NCI-H69 (cell line): ENCODE measurements around the gene HSPA1L.

Experiments
- DNase-seq: peaks from one replicate; lab custom pipeline; 2025; lab: John Stamatoyannopoulos, UW

The HSPA1L gene

DNA sequence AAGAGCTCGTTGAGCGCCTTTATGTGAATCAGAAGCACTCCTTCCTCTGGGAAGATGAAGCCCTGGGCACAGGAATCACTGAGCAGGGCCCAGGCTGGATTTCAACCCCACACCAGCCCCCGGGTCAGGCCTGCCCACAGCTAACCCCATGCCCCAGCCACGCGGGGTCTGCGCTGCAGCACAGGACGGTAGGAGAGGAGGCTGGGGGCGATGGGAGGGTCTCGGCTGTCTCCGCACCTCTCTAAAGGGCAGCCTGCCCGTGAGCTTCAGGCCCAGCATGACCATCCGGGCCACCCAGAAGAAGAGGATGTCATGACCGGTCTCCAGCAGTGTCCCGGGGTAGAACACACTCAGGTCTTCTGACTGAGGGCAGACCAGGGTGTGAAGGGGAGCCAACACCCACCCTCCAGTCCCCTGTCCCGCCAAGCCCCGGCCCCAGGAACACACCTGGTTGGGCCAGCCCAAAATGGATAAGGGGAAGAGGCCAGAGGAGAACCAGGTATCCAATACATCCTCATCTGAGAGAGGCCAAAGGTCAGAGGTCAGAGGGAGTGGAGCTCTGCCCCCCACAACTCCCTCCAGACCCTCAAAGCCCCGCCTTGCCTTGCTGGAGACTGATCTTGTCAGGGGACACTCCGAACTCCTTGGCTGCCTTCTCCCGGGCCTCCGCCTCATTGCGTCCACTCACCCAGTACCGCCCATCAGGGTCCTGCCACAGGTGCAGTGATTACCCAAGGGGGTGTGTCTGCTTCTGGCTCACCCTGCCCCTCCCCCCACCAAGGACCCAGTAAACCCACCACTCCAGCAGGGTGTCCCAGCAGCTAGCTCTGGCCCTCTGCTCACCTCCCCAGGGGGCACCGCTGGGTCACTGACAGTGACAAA, 33.6 kb downstream of the HSPA1L start:
- no peak for DNase-seq

DNA sequence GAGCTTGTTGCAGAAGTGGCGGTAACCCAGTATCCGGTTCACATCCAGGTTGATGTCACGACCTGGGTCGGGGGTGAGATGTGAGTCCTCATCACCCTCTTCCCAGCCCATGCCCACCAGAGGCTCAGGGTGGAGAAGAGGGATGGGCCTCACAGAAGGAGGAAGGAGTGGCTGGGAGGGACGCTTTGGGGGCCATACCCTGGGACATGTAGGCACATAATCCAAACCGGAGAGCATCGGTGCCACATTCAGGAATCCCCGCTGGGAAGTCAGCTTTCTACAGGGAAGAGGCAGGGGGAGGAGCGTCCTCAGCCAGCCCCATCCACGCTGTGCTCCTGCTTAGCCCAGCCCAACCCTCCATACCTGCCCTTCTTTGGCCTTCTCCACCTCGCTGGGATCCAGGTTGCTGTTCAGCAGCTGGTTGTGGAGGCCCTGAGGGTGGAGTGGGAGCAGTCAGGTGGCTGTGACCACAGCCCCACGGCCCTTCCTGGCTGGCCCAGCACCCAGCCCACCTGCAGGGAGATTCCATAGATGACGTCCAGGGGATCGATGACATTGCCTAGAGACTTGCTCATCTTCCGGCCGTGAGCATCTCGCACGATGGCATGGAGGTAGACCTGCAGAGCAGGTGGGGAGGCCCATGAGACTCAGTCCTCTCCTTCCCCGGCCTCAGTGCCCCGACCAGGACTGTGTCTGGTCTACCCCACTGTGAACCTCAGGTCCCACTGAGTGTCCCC, 34.4 kb downstream of the HSPA1L start:
- DNase-seq, result no peak

DNA sequence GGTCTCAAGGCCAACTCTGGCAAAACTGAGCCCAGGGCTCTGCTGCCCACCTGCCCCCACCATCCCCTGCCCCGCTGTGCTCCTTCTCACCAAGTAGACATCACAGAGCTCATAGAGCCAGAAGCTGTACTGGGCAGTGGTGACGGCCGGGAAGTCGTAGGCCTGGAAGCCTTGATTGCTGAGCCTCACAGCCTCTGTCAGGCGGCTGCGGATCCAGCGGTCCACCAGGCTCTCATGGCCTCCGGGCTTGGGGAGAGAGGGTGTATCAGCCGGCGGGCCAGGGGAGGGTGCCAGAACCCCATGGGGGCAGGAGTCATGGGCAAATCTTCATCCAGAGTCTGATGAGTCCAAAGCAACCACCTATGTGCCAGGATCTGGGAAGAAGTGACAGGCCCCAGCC, 35.2 kb downstream of the HSPA1L start:
- DNase-seq, result no peak

DNA sequence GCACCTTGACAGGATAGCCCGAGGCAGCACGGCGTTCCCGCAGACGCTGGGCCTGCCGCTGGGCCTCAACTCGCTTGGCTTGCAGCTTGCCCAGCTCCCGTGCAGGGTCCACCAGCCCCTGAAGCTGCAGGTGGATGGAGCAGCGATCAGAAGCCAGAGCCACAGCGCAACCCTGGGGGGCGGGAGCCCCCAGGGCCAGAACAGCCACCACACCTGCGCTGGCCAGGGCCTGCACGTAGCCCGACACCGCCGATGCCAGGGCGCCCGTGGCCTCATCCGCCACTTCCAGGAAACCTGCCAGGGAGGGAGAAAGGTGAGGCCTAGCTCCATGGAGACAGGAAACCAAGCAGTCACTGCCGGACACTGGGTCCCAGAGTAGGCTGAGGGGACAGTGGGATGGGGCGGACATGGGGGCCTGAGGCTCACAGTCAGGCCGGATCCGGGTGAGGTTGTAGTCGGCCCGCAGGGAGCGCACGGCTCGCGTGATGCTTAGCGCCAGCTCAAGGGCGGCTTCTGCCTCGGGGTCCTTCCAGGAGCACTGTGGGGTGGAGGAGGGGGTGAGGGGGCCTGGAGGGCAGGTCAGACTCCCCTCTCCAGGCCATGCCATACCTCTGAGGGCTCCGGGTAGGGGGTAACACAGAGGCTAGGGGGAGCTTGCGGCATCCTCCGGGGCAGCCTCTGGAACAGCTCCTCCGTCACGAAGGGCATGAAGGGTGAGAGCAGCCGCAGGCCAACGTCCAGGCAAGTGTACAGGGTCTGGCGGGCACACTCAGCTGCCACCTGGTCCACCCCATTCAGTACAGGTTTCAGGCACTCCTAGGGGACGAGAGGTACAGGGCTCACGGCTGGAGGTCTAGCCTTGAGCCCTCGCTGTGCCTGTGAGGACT, 35.8 kb downstream of the HSPA1L start:
- DNase-seq, result no peak

DNA sequence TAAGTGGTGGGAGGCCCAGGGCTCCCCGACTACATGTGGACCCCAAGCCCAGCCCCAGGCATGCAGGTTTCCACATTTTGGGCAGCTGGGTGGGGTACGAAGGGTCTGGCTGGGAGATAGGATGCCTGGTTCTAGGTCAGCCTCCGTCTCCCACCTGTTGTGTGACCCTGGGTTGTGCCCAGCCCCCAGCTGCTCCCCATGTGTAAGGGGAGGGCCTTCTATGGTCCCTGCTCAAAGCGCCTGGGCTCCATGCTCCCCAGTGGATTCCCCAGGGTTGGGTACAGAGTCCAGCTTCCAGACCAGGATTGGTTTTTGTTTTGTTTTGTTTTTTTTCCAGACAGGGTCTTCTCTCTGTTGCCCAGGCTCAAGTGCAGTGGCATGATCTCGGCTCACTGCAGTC, 36.9 kb downstream of the HSPA1L start:
- no peak for DNase-seq

DNA sequence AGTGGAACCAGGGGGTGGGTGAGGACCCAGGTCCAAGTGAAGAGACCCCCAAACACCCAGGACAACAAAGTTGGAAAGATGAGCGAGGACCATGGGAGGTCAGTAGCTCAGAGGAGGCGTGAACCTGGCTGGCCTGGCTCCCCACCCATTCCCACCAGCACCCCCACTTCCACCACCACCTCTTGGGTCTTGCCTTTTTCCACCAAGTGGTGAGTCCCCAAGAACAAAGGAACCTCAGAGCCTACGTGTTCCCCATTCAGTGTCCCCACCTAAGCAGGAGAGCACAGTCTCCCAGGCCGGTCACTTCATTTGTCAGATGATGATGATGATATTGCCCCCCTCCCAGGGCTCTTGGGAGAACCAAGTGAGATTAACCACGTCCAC, 37.4 kb downstream of the HSPA1L start:
- no peak for DNase-seq

DNA sequence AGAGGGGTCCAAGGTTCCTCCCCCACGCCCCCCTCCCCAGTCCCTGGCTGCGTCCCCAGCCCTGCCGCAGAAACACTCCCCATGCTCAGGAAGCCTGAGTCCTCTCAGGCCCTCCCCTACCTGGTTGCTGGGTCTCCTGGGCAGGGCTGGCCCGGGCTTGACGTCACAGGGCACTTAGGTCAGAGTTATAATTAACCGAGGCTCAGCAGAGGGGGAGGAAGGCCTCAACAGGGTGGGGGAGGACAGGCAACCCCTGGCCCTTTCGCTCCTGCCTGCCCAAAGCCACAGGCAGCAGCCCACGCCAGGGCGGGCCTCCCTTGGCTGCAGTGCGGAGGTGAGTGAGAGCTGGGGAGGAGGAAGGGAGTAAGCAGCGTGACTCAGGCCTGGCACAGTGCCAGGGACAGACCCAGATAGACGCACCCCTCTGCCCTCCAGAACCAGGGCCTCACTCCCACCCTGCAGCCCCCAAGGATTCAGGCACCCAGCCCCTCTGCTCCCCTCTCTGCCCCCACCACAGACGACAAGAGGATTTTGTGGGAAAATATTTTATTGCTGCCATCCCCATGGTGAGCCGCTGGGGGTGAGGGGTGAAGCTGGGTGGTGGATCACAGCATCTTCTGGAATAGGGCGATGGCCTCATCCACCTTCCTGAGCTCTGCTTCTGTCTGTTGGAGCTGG, 38.0 kb downstream of the HSPA1L start, which contains the start of gene VWA7:
Gene VWA7 (minus strand): TSS at position 340 of the 678 bp plus-strand sequence. CDS start 549 bp downstream, outside the sequence.
- peak; percentile 85 for DNase-seq

DNA sequence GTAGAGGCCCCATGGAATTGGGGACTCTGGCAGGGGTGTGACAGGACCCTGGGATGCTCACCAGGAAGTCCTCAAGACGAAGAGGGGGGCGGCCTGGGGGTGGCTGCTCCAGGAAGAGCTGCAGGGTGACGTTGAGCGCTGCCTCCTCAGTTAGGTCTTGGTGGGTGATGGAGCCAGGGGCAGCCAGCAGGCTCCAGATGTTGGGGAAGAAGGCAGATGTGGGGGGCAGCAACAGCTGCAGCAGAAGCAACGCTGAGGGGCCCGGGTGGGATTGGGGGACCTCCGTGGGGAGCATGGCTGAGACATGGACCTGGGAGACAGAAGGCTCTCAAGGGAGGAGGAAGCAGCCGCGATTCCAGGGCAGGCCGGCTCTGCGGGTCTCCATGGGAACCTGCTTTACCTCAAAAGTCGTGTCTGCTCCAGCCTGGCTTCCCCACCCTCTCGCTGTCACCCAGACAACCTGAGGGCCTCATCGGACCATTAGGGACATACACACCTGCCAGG, 38.5 kb downstream of the HSPA1L start:
- peak; percentile 80 for DNase-seq

DNA sequence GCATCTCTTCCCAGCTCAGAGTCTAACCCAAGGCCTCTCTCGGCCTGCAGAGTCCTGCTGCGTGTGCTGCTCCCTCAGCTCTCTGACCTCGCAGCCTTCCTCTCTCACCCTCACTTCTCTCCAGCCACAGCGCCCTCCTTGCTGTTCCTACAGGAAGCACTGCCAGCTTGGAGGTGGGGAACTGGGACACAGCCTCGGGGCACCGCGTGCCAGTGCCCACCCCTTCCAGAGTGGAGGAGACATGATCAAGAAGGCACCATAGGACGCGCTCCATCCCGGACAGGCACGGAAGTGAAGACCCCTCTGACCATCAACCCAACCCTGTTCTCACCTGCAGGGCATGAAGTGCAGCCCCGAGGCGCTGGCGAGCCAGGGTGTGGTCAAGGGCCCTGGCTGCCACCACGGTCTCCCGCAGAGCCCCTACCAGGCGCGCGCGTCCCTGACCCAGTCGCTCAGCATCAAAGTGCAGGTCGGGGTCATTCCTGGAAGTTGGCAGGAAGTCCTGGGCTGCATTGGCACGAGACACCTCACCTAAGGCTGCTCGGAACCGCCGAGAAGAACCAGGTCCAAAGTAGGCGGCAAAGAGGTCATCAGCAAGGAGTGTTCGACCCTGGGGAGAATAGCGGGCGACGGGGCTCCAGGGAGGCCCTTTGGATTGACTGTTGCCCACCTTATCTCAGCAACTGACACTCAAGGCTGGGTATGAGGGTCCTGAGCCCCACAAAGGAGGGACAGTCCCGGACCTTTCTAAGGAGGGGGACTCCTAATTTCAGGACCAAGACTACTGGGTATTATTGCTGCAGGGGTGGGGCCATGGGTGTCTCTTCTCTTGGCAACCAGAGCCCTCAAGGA, 39.2 kb downstream of the HSPA1L start:
- no peak for DNase-seq

DNA sequence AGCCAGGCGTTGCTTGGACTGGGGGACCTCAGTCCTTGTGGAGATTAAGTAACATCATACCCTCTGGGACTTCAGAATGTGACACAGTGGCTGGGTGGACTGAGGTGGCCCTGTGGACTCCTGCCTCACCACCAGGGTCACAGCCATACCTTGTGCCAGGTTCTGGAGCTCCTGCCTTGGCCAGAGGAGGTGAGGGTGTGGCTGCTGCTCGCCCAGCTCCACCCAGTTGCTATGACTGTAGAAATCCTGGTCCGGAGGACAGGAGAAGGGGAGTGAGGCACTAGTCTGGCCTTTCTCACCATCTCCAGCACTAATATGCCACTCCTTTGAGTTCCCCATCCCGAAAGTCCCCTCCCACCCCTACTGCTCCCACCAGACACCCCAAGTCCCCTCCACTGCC, 39.9 kb downstream of the HSPA1L start:
- no peak for DNase-seq

DNA sequence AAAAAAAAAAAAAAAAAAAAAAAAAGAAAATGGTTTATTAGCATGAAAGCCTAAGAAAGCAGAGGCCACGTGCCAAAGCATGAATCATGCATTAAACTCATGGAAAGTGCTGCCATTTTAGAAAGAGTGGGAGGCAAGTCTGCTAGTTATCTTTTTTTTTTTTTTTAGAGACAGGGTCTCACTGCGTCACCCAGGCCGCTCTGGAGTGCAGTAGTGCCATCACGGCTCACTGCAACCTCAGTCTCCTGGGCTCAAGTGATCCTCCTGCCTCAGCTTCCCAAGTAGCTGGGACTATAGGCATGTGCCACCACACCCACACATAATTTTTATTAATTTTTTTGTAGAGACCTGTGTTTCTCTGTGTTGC, 43.1 kb downstream of the HSPA1L start:
- no peak for DNase-seq

DNA sequence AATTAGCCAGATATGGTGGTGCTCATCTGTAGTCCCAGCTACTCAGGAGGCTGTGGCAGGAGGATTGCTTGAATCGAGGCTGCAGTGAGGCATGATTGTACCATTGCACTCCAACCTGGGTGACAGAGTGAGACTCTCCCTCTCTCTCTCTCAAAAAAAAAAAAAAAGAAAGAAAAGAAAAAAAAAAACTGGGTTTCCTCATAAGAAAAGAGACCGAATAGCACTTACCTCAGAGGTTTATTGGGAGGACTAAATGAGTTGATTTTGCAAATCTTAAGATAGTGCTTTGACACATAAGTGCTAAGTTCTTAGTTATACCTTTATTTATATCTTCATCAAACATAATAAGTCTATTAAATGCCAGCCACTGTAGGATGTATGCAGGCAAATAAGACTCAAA, 44.2 kb downstream of the HSPA1L start:
- DNase-seq, result no peak

DNA sequence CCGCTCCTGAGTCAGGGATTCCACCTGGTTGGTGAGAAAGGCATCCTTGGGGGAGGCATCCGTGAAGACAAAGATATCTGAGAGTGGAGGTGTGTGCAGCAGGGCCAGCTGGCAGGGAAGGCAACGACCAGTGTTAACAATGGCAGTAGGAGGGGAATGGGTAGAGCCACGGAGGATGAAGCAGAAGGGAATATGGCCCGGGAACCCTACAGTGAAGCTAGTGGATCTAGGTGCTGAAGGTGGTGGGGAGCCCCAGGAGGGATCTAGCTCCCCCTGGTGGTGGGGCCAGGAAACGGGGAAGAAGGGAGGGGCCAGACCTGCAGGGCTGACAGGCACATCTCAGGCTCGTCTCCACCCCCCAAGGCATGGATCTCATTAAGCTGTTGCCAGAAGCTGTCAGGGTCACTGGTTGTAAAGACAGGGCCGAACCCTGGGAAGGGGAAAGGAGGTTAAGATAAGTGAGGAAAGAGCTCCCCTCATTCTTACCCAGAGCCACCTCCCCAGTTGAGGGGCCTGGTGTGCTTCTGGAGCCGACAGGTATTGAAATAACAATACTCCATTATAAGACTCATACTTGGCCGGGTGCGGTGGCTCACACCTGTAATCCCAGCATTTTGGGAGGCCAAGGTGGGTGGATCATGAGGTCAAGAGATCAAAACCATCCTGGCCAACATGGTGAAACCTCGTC, 45.3 kb downstream of the HSPA1L start:
- DNase-seq, result peak; percentile 82

DNA sequence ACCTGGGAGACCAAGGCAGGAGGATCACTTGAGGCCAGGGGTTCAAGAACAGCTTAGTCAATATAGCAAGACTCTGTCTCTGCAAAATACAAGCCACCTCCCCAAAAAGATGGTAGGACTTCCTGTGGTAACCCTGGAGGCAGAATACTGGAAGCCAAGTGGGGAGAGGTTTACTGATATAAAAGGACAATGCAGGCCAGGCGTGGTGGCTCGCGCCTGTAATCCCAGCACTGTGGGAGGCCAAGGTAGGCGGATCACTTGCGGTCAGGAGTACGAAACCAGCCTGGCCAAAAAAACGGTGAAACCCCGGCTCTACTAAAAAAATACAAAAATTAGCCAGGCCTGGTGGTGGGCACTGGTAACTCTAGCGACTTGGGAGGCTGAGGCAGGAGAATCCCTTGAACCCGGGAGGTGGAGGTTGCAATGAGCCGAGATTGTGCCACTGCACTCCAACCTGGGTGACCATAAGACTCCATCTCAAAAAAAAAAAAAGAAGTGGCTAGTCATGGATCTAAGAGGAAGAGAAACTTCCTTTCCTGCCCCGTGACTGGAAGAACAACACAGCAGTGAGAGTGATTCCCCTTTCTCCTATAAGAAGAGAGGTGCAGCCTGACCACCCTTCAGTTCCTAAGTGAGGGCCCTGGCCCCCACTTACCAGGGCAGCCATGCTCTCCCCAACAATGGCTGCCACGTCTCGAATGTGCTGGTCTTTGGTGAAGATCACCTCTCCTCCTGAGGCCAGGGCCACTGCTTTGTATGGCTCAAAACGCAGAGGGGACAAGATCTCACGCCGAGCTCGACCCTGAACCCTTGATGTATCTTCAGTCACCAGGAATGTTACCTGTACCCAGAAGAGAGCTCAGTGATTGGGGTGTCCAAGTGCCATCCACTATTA, 46.5 kb downstream of the HSPA1L start:
- DNase-seq, result no peak

DNA sequence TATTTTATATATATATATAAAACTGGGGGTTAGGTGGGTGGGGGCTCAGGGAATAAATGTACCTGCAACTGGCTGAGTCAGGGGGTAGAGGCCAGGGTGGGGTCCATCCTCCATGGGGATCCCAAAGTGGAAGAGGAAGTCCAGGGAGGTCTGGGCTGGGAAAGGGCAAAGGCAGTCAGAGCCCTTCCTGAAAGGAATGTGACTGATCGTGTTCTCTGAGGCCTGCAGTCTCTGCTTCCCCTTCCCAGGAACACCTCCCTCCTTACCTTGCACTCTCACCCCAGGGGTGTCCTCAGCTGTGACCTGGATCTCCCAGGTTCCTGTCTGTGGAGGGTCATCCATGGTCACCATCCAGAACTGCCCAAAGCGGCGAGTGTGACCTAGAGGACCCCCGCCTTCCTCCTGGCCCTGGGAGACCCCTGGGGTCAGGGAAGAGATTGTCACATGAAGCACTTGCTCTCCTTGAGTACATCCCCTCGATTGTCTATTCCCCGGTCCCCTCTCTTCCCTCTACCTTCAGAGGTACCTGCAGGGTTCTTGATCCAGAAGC, 47.9 kb downstream of the HSPA1L start:
- DNase-seq, result no peak

DNA sequence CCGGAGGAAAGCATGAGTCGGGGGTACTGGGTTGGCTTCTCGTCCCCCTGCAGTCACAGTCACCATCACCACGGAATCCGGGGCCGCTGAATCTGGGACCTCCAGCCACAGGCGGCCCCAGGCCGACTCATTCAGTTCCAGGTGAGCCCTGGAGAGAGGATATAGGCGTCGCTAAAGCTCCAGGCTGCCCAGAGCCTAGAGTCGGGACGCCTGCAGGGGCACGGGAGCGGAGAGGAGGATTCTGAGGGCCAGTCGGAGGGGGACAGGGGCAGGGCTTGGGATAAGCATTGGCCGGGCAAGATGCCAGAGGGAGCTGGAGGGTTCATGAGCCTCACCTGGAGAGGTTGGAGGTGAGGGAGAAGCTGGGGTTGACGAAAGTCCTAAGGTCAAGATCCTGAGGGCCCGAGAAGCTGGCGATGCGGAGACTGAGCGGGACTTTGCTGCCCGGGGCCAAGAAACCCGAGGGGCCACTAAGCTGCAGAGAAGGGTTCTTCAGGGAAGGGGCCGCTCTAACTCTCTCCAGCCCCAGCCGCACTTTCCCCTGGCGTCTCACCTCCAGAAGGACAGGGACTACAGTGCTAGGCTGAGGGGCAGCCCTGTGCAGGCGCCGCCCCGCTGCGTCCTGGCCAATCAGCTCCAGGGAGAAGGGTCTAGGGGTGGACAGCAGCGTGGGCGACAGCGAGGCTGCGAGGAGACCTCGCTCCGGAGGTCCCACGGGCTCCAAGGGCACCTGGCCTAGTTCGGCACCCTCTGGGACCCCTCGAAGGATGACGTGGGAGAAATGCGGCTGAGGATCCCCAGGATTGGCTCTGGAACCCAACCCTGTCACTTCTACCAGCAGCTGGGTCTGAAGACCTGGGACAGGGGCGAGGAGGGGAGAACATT, 48.9 kb downstream of the HSPA1L start:
- DNase-seq, result no peak

DNA sequence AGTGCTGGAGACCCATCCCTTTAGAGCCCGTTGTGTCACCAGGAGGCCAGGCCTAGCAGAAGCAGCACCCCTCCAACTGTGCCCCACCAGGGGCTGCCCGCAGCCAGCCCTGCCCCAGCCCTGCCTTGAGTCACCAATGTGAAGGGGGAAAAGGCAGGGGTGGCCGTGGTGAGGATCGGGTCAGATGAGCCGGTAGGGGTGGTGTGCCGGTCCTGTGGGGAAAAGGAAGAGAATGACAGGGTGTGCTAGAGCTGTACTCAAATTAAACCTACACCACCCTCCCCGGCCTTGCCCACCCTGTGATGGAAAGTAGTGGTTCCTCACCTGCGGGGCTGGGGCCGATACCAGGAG, 49.5 kb downstream of the HSPA1L start:
- no peak for DNase-seq

DNA sequence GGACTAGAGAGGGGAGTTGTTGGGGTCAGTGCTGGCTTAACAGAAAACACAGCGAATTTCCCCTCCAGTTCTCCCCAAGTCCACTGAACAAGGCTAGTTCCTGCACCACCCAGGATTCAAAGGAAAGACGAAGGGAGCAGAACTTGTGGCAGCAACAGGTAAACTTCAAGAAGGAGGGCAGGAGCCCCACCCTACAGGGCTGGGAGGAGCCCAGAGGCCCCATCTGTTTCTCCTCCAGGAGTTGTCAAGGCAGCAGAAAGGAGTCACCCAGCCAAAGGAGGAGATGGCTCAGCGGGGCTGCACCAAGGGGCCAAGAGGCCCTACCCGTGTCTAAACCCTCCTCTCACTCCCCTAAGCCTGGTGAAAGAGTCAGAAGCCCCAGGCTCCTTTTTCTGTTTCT, 50.9 kb downstream of the HSPA1L start:
- DNase-seq, result peak; percentile 26
